Fibroblast of the aortic adventitia (primary cell): ENCODE data around the gene IL22. TPM values are rescaled to one million over a fixed set of nuclear protein-coding genes. Genes with fewer than 3 reads are reported as not detected.
A peak's percentile ranks its signal among the peaks of the same experiment; 100 is the strongest.

Source experiments
- DNase-seq: peaks from one replicate; pipeline ENCODE4 v3.0.0-alpha.2; 2010; ENCODE audit warnings: low read depth
- H3K4me3 ChIP-seq: 2 replicates; pipeline ENCODE4 v1.5.1; 2011; ENCODE audit warnings: low read depth, mild to moderate bottlenecking, control low read depth, low read length, moderate library complexity
- CTCF ChIP-seq: IDR thresholded peaks from 2 replicates; pipeline ENCODE4 v1.5.1; 2011; ENCODE audit warnings: mild to moderate bottlenecking, low read length, control low read depth, inconsistent platforms; ENCODE audit not compliant: insufficient read depth
- total RNA-seq: library from RNA; depleted of rRNA; stranded (reverse); fragments of >200 nt; gene quantifications from 2 replicates; pipeline ENCODE4 v1.2.3, GENCODE V29; 2012; ENCODE audit warnings: low replicate concordance

The IL22 gene
- total RNA-seq, 1 donor, result not detected

GRCh38 chr12:68236421-68237059 lies 16.9 kb downstream of the IL22 start:
- TF ChIP-seq CTCF, result peak; percentile 18
- DNase-seq, result peak; percentile 31
- no peak overlapping the region for H3K4me3 ChIP-seq

- DNase-seq, result no peak
- no peak for TF ChIP-seq CTCF
- no peak overlapping the region for H3K4me3 ChIP-seq
Measured at GRCh38 chr12:68235576-68235975, 17.8 kb downstream of the IL22 start.

- no peak for TF ChIP-seq CTCF
- no peak overlapping the region for H3K4me3 ChIP-seq
- no peak for DNase-seq
Measured at GRCh38 chr12:68234140-68234539, 19.3 kb downstream of the IL22 start.

- DNase-seq, result no peak
- TF ChIP-seq CTCF, result no peak
- no peak overlapping the region for H3K4me3 ChIP-seq
Measured at GRCh38 chr12:68233498-68233897, 19.9 kb downstream of the IL22 start.

GRCh38 chr12:68231691-68232090 lies 21.7 kb downstream of the IL22 start:
- no peak for DNase-seq
- no peak for TF ChIP-seq CTCF

GRCh38 chr12:68231229-68231628 lies 22.2 kb downstream of the IL22 start:
- no peak for DNase-seq
- no peak overlapping the region for H3K4me3 ChIP-seq
- TF ChIP-seq CTCF, result no peak

More at GRCh38 chr12:68231691-68232090, 21.7 kb downstream of the IL22 start:
- no peak overlapping the region for H3K4me3 ChIP-seq

GRCh38 chr12:68229956-68230355 lies 23.4 kb downstream of the IL22 start:
- DNase-seq, result no peak
- no peak for TF ChIP-seq CTCF
- no peak overlapping the region for H3K4me3 ChIP-seq
